SHP77 treated with DMSO at 0.1 percent for 48 hours (cell line): ENCODE results near the gene IQCB1.
"Not testable (repeated sequence)": the region's sequence is repeated elsewhere in the genome, so short reads cannot be mapped to it uniquely, and the experiment has no call there.

Experiments
- DNase-seq: peaks from one replicate; lab custom pipeline; 2025; lab: John Stamatoyannopoulos, UW

Gene IQCB1

GRCh38 chr3:121748680-121749275 is 86.1 kb downstream of the IQCB1 start:
- DNase-seq = no peak

GRCh38 chr3:121747976-121748375 is 86.9 kb downstream of the IQCB1 start:
- no peak for DNase-seq

GRCh38 chr3:121743106-121743505 is 91.8 kb downstream of the IQCB1 start:
- DNase-seq = not testable (repeated sequence)

- no peak for DNase-seq
These were observed 94.0 kb downstream of the IQCB1 start for GRCh38 chr3:121740896-121741295.

- no peak for DNase-seq
These were observed 95.0 kb downstream of the IQCB1 start for GRCh38 chr3:121739902-121740301.

- DNase-seq = no peak
These were observed 97.2 kb downstream of the IQCB1 start for GRCh38 chr3:121737644-121738043.

GRCh38 chr3:121736112-121736511 is 98.7 kb downstream of the IQCB1 start:
- DNase-seq = no peak

- DNase-seq = peak; percentile 2
These were observed 99.7 kb downstream of the IQCB1 start for GRCh38 chr3:121735047-121735696.

- DNase-seq = no peak
These were observed 103.7 kb downstream of the IQCB1 start for GRCh38 chr3:121730940-121731687.

- DNase-seq = no peak
These were observed 110.7 kb downstream of the IQCB1 start for GRCh38 chr3:121724130-121724529.

GRCh38 chr3:121723485-121723884 is 111.4 kb downstream of the IQCB1 start:
- DNase-seq = no peak

- DNase-seq = no peak
These were observed 112.4 kb downstream of the IQCB1 start for GRCh38 chr3:121722411-121722810.

- DNase-seq = no peak
These were observed 114.7 kb downstream of the IQCB1 start for GRCh38 chr3:121720163-121720562.
